Duodenal mucosa (tissue), 2 donors: Measurements from ENCODE around the gene PDSS1.

Experiments used
- H3K27ac ChIP-seq: one replicate; pipeline ENCODE4 v1.7.0; 2013; ENCODE audit warnings: low read depth, low read length
- H3K27me3 ChIP-seq, 2 donors: one replicate each; pipeline ENCODE4 v1.7.0; 2013; ENCODE audit warnings: low read length in 2 of 2, control low read depth in 1 of 2; ENCODE audit not compliant: insufficient read depth in 2 of 2, control insufficient read depth in 1 of 2
- H3K36me3 ChIP-seq, 2 donors: one replicate each; pipeline ENCODE4 v1.7.0; 2013; ENCODE audit warnings: low read length in 2 of 2, control low read depth in 1 of 2; ENCODE audit not compliant: insufficient read depth in 2 of 2, control insufficient read depth in 1 of 2
- H3K4me1 ChIP-seq, 2 donors: one replicate each; pipeline ENCODE4 v1.7.0; 2013; ENCODE audit warnings: low read length in 2 of 2, control low read depth in 1 of 2; ENCODE audit not compliant: insufficient read depth in 2 of 2, control insufficient read depth in 1 of 2
- H3K4me3 ChIP-seq, 2 donors: one replicate each; pipeline ENCODE4 v1.7.0; 2013; ENCODE audit warnings: low read length in 2 of 2, low read depth in 1 of 2
- H3K9ac ChIP-seq, 2 donors: one replicate each; pipeline ENCODE4 v1.7.0; 2013; ENCODE audit warnings: low read length in 2 of 2, low read depth in 1 of 2
- H3K9me3 ChIP-seq, 2 donors: one replicate each; pipeline ENCODE4 v1.7.0; 2013; ENCODE audit warnings: low read length in 2 of 2, control low read depth in 1 of 2; ENCODE audit not compliant: control insufficient read depth in 1 of 2

Gene PDSS1

GRCh38 chr10:26698909-26699308, 1.4 kb downstream of the PDSS1 start:
- Histone ChIP-seq H3K36me3 (no peaks in the 10 kb centered on the region), H3K9me3 (no peaks in the 10 kb centered on the region), H3K9ac (peak overlapping the region; percentile 76 to 81), H3K27me3 (no peaks in the 10 kb centered on the region), H3K4me3 (peak overlapping the region; percentile 71 to 86), H3K4me1 (peaks cover 10 to 32% of the 10 kb centered on the region in 2 donors), H3K27ac (no peak overlapping the region)

GRCh38 chr10:26699631-26700030, 2.1 kb downstream of the PDSS1 start:
- H3K9ac ChIP-seq: peak overlapping the region in 1 of 2 donors; percentile 34
- peaks cover 10 to 32% of the 10 kb centered on the region in 2 donors for H3K4me1 ChIP-seq
- no peaks in the 10 kb centered on the region for H3K36me3 ChIP-seq
- H3K27ac ChIP-seq: no peak overlapping the region
- no peaks in the 10 kb centered on the region for H3K27me3 ChIP-seq
- no peak overlapping the region for H3K4me3 ChIP-seq
- H3K9me3 ChIP-seq: no peaks in the 10 kb centered on the region

GRCh38 chr10:26700884-26701630, 3.6 kb downstream of the PDSS1 start:
- Histone ChIP-seq H3K9me3 (no peaks in the 10 kb centered on the region), H3K9ac (no peak overlapping the region), H3K27ac (peak overlapping the region; percentile 13), H3K4me1 (peaks cover 10 to 32% of the 10 kb centered on the region in 2 donors), H3K27me3 (no peaks in the 10 kb centered on the region), H3K36me3 (peaks cover 0 to 10% of the 10 kb centered on the region in 2 donors), H3K4me3 (peak overlapping the region; percentile 25 to 58)

- Histone ChIP-seq H3K27me3 (no peaks in the 10 kb centered on the region), H3K4me1 (peaks cover 10 to 26% of the 10 kb centered on the region in 2 donors), H3K36me3 (peaks cover 12 to 30% of the 10 kb centered on the region in 2 donors), H3K9me3 (no peaks in the 10 kb centered on the region), H3K27ac (no peak overlapping the region), H3K4me3 (no peak overlapping the region), H3K9ac (no peak overlapping the region)
Observed at GRCh38 chr10:26703096-26703495, 5.6 kb downstream of the PDSS1 start.

GRCh38 chr10:26703974-26704373, 6.5 kb downstream of the PDSS1 start:
- Histone ChIP-seq H3K27me3 (no peaks in the 10 kb centered on the region), H3K36me3 (peaks cover 16 to 38% of the 10 kb centered on the region in 2 donors), H3K4me3 (no peak overlapping the region), H3K27ac (no peak overlapping the region), H3K4me1 (peaks cover 5 to 17% of the 10 kb centered on the region in 2 donors), H3K9ac (no peak overlapping the region), H3K9me3 (no peaks in the 10 kb centered on the region)

GRCh38 chr10:26706206-26706605, 8.7 kb downstream of the PDSS1 start:
- Histone ChIP-seq H3K27ac (no peak overlapping the region), H3K9ac (no peak overlapping the region), H3K4me3 (no peak overlapping the region), H3K9me3 (no peaks in the 10 kb centered on the region), H3K4me1 (peaks cover 0 to 7% of the 10 kb centered on the region in 2 donors), H3K36me3 (peaks cover 16 to 44% of the 10 kb centered on the region in 2 donors), H3K27me3 (no peaks in the 10 kb centered on the region)

GRCh38 chr10:26706936-26707335, 9.4 kb downstream of the PDSS1 start:
- H3K9me3 ChIP-seq: no peaks in the 10 kb centered on the region
- H3K36me3 ChIP-seq: peaks cover 16 to 44% of the 10 kb centered on the region in 2 donors
- no peak overlapping the region for H3K4me3 ChIP-seq
- no peak overlapping the region for H3K27ac ChIP-seq
- H3K4me1 ChIP-seq: peaks cover 0 to 3% of the 10 kb centered on the region in 2 donors
- H3K27me3 ChIP-seq: no peaks in the 10 kb centered on the region
- H3K9ac ChIP-seq: no peak overlapping the region

- Histone ChIP-seq H3K36me3 (peaks cover 16 to 30% of the 10 kb centered on the region in 2 donors), H3K27ac (no peak overlapping the region), H3K9me3 (no peaks in the 10 kb centered on the region), H3K4me1 (peaks cover 18 to 22% of the 10 kb centered on the region in 2 donors), H3K27me3 (no peaks in the 10 kb centered on the region), H3K9ac (no peak overlapping the region), H3K4me3 (no peak overlapping the region)
Observed at GRCh38 chr10:26711324-26711723, 13.8 kb downstream of the PDSS1 start.

GRCh38 chr10:26714415-26715136, 17.1 kb downstream of the PDSS1 start:
- H3K9ac ChIP-seq: no peak overlapping the region
- no peak overlapping the region for H3K4me3 ChIP-seq
- H3K9me3 ChIP-seq: no peaks in the 10 kb centered on the region
- H3K4me1 ChIP-seq: peaks cover 18 to 22% of the 10 kb centered on the region in 2 donors
- H3K36me3 ChIP-seq: peaks cover 4 to 7% of the 10 kb centered on the region in 2 donors
- H3K27me3 ChIP-seq: no peaks in the 10 kb centered on the region
- H3K27ac ChIP-seq: peak overlapping the region; percentile 73

GRCh38 chr10:26715137-26715487, 17.6 kb downstream of the PDSS1 start:
- peak overlapping the region; percentile 73 for H3K27ac ChIP-seq
- H3K4me1 ChIP-seq: peaks cover 18 to 22% of the 10 kb centered on the region in 2 donors
- peaks cover 4 to 5% of the 10 kb centered on the region in 2 donors for H3K36me3 ChIP-seq

More at GRCh38 chr10:26715137-26715487, 17.6 kb downstream of the PDSS1 start:
- Histone ChIP-seq H3K9me3 (no peaks in the 10 kb centered on the region), H3K27me3 (no peaks in the 10 kb centered on the region), H3K9ac (no peak overlapping the region), H3K4me3 (no peak overlapping the region)
